GM23248 (cell line): ENCODE data around the gene RMI2.

Source experiments
- EZH2 ChIP-seq: fragments of 200-600 bp; sonication (generic); IDR thresholded peaks from 2 replicates; pipeline ENCODE4 v1.6.1; 2018; ENCODE audit warnings: antibody characterized with exemption, mild to moderate bottlenecking; ENCODE audit not compliant: insufficient read depth, poor library complexity, severe bottlenecking
- EZH2phosphoT487 ChIP-seq: fragments of 200-600 bp; sonication (generic); IDR thresholded peaks from 2 replicates; pipeline ENCODE4 v1.6.1; 2018; ENCODE audit warnings: antibody characterized with exemption, moderate library complexity, mild to moderate bottlenecking, low read depth; ENCODE audit not compliant: insufficient read depth

DNA sequence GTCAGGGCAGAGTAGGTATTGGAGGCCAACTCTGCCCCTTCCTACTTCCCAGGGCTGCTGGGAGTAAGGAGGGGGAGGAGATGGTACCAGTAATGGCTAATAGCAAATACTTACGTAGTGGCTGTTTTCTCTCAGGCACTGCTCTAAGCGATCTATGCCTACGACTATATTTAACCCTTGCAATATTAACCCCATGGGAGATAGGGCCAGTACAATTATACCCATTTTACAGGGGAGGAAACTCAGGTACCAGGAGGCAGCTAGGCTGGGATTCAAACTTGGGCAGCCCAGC, 50.6 kb downstream of the RMI2 start:
- no peak for TF ChIP-seq EZH2
- TF ChIP-seq EZH2phosphoT487, result no peak
